Choroid plexus epithelial cell (primary cell): ENCODE results near the gene PAEP.

Experiments used
- DNase-seq: peaks from one replicate; pipeline ENCODE4 v3.0.0-alpha.2; 2010; ENCODE audit warnings: low read depth
- H3K4me3 ChIP-seq: 2 replicates; pipeline ENCODE4 v1.5.1; 2011; ENCODE audit warnings: low read depth, mild to moderate bottlenecking, control low read depth, low read length, moderate library complexity
- TF ChIP-seq, protein P1 (sequence below): conservative IDR thresholded peaks from 2 replicates; pipeline ENCODE4 v1.5.1; 2011; ENCODE audit warnings: low read depth, mild to moderate bottlenecking, control low read depth, inconsistent platforms, low read length, moderate library complexity

The PAEP gene

DNA sequence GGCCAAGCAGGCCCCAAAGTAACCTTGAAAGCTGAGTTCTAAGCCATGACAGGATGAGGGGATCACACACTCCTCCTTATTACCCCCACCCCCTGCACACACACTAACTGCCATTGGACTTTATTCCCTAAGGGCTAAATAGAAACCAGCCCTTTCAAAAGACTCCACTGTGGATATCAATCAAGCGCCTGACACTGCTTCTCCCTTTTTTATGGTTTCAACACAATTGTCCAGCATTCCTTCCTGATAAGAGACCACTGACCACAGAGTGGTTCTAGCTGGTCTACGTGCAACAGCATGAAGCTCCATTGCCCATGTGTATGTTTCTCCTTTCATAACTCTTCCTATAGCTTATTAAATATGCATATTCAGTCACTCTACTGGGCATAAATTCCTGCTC is 34.7 kb downstream of the PAEP start:
- TF ChIP-seq, protein P1, sequence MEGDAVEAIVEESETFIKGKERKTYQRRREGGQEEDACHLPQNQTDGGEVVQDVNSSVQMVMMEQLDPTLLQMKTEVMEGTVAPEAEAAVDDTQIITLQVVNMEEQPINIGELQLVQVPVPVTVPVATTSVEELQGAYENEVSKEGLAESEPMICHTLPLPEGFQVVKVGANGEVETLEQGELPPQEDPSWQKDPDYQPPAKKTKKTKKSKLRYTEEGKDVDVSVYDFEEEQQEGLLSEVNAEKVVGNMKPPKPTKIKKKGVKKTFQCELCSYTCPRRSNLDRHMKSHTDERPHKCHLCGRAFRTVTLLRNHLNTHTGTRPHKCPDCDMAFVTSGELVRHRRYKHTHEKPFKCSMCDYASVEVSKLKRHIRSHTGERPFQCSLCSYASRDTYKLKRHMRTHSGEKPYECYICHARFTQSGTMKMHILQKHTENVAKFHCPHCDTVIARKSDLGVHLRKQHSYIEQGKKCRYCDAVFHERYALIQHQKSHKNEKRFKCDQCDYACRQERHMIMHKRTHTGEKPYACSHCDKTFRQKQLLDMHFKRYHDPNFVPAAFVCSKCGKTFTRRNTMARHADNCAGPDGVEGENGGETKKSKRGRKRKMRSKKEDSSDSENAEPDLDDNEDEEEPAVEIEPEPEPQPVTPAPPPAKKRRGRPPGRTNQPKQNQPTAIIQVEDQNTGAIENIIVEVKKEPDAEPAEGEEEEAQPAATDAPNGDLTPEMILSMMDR: no peak
- H3K4me3 ChIP-seq: no peak overlapping the region
- DNase-seq: no peak

DNA sequence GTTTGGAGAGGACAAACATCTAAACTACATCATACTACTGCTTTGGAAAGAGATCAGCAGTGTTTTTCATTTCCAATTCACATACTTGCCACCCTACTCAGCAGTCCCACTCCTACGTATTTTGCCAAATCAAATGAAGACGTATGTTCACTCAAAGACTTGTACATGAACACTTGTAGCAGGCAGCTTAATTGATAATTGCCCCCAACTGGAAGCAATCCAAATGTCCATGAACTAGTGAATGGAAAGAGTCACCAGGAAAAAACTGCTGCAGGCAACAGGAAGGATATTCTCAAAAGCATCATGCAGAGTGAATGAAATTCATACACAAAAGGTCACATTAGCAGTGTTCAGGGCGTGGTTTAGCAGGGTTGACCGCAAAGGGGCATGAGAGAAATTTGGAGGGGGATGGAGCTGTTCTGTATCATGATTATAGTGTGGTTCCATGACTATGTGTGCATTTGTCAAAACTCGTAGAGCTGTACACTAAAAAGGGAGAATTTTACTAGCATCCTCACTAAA is 38.8 kb downstream of the PAEP start:
- no peak overlapping the region for H3K4me3 ChIP-seq
- TF ChIP-seq, protein P1: no peak
- no peak for DNase-seq

DNA sequence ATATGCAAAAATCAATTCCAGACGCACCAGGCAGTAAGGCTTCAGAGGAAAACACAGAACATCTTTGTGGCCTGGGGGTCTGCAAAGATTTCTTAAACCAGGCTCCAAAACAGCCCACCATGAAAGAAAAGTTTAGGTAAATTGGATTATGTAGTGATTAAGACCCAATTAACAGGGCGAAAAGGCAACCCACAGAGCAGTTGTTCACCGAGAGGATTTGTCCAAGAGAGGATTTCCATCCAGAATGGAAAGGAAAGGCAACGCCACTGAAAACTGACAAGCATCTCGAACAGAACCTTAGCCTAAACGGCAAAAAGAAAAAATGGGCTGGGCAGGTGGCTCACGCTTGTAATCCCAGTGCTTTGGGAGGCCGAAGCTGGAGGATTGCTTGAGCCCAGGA is 40.4 kb downstream of the PAEP start:
- TF ChIP-seq, protein P1: no peak
- no peak for DNase-seq
- H3K4me3 ChIP-seq: no peak overlapping the region

DNA sequence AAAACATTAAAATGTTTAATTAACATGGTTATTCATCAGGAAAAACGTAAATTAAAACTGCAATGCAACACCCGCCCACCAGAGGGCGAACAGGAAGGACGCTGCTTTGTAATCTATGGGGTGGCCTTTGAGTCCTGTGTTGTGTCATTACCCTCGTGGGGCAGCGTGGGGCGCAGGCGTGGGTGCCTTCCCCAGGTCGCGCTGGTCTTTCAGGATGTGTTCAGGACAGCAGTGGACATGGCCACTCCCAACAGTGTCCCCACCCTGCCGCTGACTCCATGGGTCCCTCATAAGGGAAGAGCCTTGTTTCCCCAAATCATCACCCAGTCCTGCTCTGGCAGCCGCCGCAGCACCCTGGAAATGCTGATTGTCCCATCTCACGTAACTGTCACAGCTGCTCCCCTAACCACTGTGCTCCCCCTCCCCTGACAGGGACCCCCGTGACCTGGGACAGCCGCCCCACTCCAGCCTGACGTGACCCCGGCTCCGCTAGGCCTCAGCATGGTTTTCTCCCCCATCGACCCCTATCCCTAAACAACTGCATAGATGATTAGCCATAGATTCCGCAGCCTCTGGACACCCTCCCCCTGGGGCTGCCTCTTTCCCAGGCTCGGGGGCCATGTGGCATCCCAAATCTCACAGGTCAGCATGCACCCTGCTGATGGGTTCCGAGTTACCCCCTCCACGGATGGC is 41.4 kb downstream of the PAEP start:
- peak; percentile 45 for DNase-seq
- TF ChIP-seq, protein P1: peak; percentile 78
- H3K4me3 ChIP-seq: no peak overlapping the region

DNA sequence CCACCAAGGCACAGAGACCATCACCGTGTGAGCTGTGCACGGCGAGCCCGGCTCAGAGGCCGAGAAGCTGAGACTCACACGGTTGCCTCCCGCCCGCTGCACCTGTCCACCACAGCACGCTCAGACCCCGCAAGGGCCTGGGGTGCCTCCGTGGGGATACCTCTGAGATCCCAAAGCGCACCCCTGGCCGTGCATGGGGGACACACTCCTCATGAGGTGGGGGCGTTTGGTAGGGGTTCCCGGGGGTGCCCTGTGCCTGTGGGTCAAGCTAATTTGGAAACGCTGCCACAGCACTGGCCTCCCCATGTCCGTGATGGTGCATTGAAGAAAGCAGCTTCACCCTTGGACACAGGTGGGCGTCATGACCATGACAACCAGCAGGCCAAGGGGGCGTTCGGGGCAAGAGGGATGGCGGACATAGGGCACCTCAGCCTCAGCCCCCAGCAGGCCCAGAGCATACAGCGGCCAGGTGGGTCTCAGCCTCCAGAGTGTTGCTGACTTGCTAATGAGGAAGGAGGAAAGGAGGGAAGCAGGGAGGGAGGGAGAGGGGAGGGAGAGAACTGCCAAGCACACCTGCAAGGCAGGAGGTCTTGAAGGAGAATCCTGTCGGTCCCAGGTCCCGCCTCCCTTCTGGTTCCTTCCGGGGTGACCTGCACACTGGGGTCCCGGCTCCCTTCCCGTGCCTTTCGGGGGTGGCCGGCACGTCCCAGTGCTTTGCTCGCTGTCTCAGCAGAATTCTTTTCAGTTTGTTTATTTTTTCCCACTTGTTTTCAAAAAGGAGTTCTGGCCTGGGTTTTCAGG is 43.1 kb downstream of the PAEP start:
- DNase-seq: no peak
- TF ChIP-seq, protein P1: no peak
- H3K4me3 ChIP-seq: no peak overlapping the region

DNA sequence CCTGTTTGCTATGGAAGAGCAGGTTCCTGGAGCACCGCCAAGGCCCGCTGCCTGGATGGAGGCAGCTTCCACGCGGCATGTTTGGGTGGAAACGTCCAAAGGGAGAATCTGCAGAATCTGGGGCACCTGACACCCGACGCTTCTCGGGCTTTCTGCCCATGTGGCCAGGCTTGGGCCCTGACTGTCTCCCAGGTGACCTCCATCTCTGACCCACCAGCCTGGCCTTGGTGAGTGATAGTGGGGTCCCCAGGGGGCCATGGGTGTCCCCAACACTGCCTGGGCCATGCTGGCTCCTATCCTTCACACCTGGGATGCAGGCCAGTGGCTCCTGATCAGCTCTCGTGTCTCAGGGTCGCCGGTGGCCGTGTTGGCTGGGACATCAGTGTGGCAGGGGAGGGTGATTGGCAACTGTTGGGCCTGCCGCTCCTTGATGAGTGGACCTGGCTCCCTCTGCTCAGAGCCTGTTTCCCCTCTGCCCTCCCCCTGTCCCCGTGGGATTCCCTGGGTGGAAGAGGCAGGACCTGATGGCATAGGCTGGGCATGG is 43.8 kb downstream of the PAEP start:
- TF ChIP-seq, protein P1: no peak
- DNase-seq: peak; percentile 5
- no peak overlapping the region for H3K4me3 ChIP-seq

DNA sequence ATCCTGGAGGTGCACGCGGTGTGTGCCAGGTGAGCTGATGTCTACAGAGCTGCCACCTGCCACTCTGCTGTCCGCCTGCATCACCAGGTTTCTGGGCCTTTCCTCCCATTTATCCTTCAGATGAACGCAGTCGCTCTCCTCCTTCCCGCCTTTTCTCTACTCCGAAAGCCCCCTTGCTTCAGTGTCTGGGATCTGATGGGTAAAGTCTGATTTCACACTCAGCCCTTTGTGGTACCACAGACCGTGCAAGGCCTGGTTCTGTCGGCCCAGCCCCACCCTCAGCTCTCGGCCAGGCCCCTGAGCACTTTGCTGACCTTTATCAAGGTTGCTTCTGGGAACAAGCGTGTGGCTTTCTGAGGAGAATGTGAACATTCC is 45.3 kb downstream of the PAEP start:
- H3K4me3 ChIP-seq: no peak overlapping the region
- no peak for DNase-seq
- TF ChIP-seq, protein P1: no peak
